Colonic mucosa (tissue), 4 donors: ENCODE data around the gene SPOCK3. TPM values are rescaled to one million over a fixed set of nuclear protein-coding genes. Genes with fewer than 3 reads are reported as not detected.

ENCODE experiments used
- DNase-seq: peaks from one replicate; pipeline ENCODE4 v3.0.0-alpha.2; 2020
- H3K27ac ChIP-seq: fragments of 200-600 bp; one replicate; pipeline ENCODE4 v1.8.0; 2021
- H3K27me3 ChIP-seq: fragments of 200-600 bp; one replicate; pipeline ENCODE4 v1.8.0; 2021
- H3K36me3 ChIP-seq: fragments of 200-600 bp; one replicate; pipeline ENCODE4 v1.8.0; 2021
- H3K4me1 ChIP-seq: fragments of 200-600 bp; one replicate; pipeline ENCODE4 v1.8.0; 2021; ENCODE audit warnings: mild to moderate bottlenecking
- H3K4me3 ChIP-seq: fragments of 200-600 bp; one replicate; pipeline ENCODE4 v1.8.0; 2021
- H3K9ac ChIP-seq, 2 donors: one replicate each; pipeline ENCODE4 v1.7.0; 2013; ENCODE audit warnings: control low read depth in 2 of 2, low read depth in 2 of 2, low read length in 2 of 2
- H3K9me3 ChIP-seq: fragments of 200-600 bp; one replicate; pipeline ENCODE4 v1.8.0; 2021
- CTCF ChIP-seq: fragments of 200-600 bp; IDR thresholded peaks from one replicate; pipeline ENCODE4 v1.8.0; 2022; ENCODE audit warnings: antibody characterized with exemption, mild to moderate bottlenecking
- intact Hi-C: fragments of 100-400 bp; cut with DNase I; formaldehyde crosslinking; loops from one replicate; pipeline ENCODE4 v1.14.1; 2022
- total RNA-seq, 2 donors: library from RNA; stranded (reverse); fragmentation: NEBNext Ultra II Directional in 1 of 2; extraction: Animal tissue kit (Norgen Biotek cat#: 25700) in 1 of 2; gene quantifications; one replicate each; pipeline ENCODE4 v1.2.1, GENCODE V29; 2021
- donor health status: healthy.
- donor health status: DM: no; HTN: no; CAD: no.
- donor health status: DM: no; HTN: no; CAD: no.

The SPOCK3 gene
- total RNA-seq, 2 donors from 2014 or later = 0.77 TPM; not detected in 1

GRCh38 chr4:167222099-167222498 lies 12.2 kb downstream of the SPOCK3 start:
- DNase-seq = no peak
- Histone ChIP-seq H3K9ac (no peak overlapping the region), H3K9me3 (no peaks in the 10 kb centered on the region), H3K4me3 (no peak overlapping the region), H3K36me3 (no peaks in the 10 kb centered on the region), H3K27ac (no peak overlapping the region), H3K4me1 (no peaks in the 10 kb centered on the region), H3K27me3 (no peaks in the 10 kb centered on the region)
- intact Hi-C loops = no loop called here
- TF ChIP-seq CTCF = no peak

GRCh38 chr4:167221084-167221483 lies 13.2 kb downstream of the SPOCK3 start:
- H3K9ac ChIP-seq = no peak overlapping the region
- H3K27me3 ChIP-seq = no peaks in the 10 kb centered on the region
- H3K36me3 ChIP-seq = no peaks in the 10 kb centered on the region
- intact Hi-C loops = no loop called here
- no peak overlapping the region for H3K4me3 ChIP-seq
- H3K4me1 ChIP-seq = no peaks in the 10 kb centered on the region
- no peaks in the 10 kb centered on the region for H3K9me3 ChIP-seq
- TF ChIP-seq CTCF = no peak
- H3K27ac ChIP-seq = no peak overlapping the region
- no peak for DNase-seq

GRCh38 chr4:167218022-167218608 lies 16.2 kb downstream of the SPOCK3 start:
- H3K4me1 ChIP-seq = no peaks in the 10 kb centered on the region
- intact Hi-C loops = no loop called here
- H3K36me3 ChIP-seq = no peaks in the 10 kb centered on the region
- no peak for TF ChIP-seq CTCF
- H3K9ac ChIP-seq = no peak overlapping the region
- no peak for DNase-seq
- no peaks in the 10 kb centered on the region for H3K9me3 ChIP-seq
- no peak overlapping the region for H3K27ac ChIP-seq
- no peaks in the 10 kb centered on the region for H3K27me3 ChIP-seq
- no peak overlapping the region for H3K4me3 ChIP-seq

GRCh38 chr4:167216783-167217182 lies 17.5 kb downstream of the SPOCK3 start:
- intact Hi-C loops = no loop called here

GRCh38 chr4:167210166-167210565 lies 24.1 kb downstream of the SPOCK3 start:
- H3K9ac ChIP-seq = no peak overlapping the region
- intact Hi-C loops = no loop called here
- no peak overlapping the region for H3K4me3 ChIP-seq
- H3K36me3 ChIP-seq = no peaks in the 10 kb centered on the region
- no peak for TF ChIP-seq CTCF
- H3K27me3 ChIP-seq = no peaks in the 10 kb centered on the region
- H3K27ac ChIP-seq = no peak overlapping the region
- DNase-seq = no peak
- no peaks in the 10 kb centered on the region for H3K9me3 ChIP-seq
- no peaks in the 10 kb centered on the region for H3K4me1 ChIP-seq

More at GRCh38 chr4:167216783-167217182, 17.5 kb downstream of the SPOCK3 start:
- Histone ChIP-seq H3K36me3 (no peaks in the 10 kb centered on the region), H3K4me1 (no peaks in the 10 kb centered on the region), H3K4me3 (no peak overlapping the region), H3K27me3 (no peaks in the 10 kb centered on the region), H3K9me3 (no peaks in the 10 kb centered on the region), H3K9ac (no peak overlapping the region), H3K27ac (no peak overlapping the region)
- no peak for DNase-seq
- TF ChIP-seq CTCF = no peak
